ENCODE data around the gene TAAR6.
"Not testable (repeated sequence)": the region's sequence is repeated elsewhere in the genome, so short reads cannot be mapped to it uniquely, and the experiment has no call there.

The TAAR6 gene, protein sequence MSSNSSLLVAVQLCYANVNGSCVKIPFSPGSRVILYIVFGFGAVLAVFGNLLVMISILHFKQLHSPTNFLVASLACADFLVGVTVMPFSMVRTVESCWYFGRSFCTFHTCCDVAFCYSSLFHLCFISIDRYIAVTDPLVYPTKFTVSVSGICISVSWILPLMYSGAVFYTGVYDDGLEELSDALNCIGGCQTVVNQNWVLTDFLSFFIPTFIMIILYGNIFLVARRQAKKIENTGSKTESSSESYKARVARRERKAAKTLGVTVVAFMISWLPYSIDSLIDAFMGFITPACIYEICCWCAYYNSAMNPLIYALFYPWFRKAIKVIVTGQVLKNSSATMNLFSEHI

DNA sequence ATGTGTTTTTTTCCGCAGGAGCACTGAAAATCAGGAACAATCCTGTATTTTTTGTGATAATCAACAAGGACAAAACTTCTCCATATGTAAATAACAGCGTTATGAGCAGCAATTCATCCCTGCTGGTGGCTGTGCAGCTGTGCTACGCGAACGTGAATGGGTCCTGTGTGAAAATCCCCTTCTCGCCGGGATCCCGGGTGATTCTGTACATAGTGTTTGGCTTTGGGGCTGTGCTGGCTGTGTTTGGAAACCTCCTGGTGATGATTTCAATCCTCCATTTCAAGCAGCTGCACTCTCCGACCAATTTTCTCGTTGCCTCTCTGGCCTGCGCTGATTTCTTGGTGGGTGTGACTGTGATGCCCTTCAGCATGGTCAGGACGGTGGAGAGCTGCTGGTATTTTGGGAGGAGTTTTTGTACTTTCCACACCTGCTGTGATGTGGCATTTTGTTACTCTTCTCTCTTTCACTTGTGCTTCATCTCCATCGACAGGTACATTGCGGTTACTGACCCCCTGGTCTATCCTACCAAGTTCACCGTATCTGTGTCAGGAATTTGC, at the start of gene TAAR6:
Gene TAAR6, plus strand, starts transcription at position 102 of the 557 bp plus-strand sequence. Its CDS starts 0 bp downstream, at position 102.
- DNase-seq (ENCODE audit: low read depth in 2 of 2), result no peak

DNA sequence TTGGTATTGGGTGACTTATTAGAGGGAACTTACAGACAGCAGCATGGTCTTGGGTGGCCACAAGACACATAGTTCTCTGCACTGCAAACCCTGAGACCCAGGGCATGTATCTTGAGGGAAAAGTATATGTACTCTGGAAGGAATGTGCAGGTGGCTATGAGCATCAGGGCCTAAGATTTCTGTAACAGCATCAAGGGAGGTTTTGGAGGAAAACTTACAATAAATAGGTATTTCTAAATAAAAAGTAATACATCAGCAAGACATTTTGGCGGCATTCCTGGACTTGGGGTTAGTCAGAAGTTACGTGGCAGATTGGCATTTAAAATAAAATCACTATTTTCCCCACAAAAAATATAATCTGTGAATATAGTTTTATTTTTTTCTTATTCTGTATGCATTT, 49.2 kb upstream of the TAAR6 start:
- no peak for DNase-seq (ENCODE audit: low read depth in 2 of 2)

DNA sequence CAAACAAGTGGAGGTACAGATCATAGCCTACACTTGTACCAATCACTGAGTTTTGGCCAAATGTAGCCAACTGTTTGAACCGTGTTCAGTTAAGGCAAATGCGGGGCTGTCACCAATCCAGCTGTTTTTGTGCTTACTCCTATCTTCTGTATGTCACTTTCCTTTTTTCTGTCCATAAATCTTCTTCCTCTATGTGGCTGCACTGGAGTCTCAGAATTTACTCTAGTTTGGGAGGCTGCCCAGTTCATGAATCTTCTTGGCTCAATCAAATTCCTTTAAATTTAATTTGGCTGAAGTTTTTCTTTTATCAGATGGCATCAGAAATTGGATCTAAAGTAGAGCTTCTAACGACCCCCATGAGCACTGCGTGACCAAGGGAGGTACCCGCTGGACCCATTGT, 45.5 kb upstream of the TAAR6 start:
- no peak for DNase-seq (ENCODE audit: low read depth in 2 of 2)

DNA sequence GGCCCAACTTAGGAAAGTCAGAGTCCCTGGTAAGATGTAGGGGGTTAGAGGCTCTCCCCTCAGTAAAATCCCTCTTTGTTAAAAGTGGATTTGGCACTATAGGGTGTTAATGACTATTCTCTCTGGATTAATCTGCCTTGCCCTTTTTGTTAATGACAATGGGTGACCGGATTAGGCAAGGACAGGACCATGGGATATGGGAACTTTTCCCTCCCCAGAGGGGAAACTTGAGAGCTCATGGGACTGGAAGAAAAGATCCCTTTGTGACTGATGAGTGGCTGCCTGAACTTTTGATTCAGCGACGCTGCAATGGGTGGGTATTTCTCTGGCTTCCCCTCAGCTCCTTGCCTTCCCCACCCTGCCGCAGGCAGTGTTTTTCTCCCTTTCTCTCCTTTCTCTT, 44.3 kb upstream of the TAAR6 start:
- no peak for DNase-seq (ENCODE audit: low read depth in 2 of 2)

DNA sequence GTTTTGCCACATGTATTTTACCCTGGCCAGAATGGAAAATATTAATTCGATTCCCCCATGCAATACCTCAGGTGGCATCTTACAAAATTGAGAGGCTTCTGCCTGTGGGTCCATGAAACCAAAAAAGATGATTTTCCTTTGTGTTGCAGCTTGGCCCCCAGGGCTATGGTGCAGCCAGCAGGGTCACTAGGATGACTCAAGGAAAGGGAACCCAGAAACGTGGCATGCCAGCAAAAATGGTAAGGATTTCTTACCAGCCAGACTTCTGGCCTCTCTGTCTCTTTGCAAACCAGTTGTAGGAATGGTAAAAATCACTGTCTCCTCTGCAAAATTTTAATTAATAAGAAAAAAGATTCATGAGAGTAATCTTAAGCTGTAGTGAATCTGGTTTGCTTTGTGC, 43.7 kb upstream of the TAAR6 start:
- DNase-seq (ENCODE audit: low read depth in 2 of 2), result no peak

DNA sequence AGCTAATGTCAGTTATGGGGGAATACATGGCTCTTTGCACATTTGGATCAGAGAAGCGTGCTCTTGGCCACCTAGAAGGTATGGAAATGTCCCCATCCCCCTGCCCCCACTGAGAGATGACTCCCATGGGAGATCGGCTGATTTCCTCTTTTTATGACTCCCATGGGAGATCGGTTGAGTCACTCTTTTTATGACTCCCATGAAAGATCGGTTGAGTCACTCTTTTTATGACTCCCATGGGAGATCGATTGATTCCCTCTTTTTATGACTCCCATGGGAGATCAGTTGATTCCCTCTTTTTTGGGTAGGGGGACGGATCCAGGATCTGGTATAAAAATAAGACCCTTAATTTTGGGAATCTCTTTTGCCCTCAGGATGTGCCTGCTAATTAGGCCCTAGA, 42.3 kb upstream of the TAAR6 start:
- no peak for DNase-seq (ENCODE audit: low read depth in 2 of 2)

DNA sequence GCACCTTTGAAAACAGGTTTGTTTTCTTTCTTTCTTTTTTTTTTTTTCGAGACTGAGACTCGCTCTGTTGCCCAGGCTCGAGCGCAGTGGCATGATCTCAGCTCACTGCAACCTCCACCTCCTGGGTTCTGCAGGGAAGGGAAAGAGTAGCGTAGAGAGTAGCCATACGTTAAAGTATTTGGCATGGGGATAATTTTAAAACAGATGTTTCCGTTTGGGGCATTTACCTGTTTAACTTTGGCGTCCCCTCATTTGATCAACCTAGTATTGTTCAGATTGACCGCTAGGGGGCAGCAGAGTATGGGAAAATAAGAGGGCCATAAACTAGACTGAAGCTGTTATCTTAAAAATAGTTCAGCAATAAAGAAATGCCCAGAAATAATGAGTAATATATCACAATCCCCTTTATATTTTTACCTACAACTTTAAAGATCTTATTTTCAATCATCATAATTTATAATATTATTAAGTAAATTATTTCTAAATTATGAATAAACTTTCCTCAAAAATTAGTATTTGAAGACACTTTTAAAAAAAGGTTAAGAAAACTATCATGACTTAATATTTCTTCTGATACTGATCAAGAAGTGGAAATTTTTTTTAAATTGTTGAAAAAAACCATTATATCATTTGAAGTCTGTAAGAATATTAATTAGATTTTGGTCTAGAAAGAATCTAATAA, 39.7 kb upstream of the TAAR6 start:
- peak; percentile 40 to 70 for DNase-seq (ENCODE audit: low read depth in 2 of 2)

DNA sequence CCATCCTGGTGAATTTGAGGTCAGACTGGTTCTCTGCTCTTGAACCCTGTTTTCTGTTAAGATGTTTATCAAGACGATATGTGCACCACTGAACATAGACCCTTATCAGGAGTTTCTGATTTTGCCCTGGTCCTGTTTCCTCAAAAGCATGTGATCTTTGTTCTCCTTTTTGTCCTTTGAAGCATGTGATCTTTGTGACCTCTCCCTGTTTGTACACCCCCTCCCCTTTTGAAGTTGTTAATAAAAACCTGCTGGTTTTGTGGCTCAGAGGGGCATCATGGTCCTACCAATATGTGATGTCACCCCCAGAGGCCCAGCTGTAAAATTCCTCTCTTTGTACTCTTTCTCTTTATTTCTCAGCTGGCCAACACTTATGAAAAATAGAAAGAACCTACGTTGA, 35.6 kb upstream of the TAAR6 start:
- DNase-seq (ENCODE audit: low read depth in 2 of 2), result not testable (repeated sequence)

DNA sequence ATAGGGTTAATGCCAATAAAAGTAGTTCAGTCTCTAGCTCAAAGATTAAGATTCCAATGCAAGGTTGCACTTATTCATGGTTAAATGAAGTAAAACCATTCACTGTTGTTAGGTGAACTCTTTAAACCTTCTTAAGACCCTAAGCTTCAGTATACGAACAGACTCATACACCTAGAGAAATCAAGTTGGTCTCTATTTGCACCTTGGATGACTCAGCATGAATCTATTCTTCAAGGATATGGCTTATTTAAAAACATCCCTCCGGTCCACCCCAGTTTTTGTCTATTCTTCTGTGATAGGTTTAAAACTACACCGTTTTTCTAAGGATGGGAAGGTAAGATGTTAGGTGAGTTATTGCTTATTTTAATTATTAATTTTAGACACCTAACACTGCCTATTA, 33.0 kb upstream of the TAAR6 start:
- no peak for DNase-seq (ENCODE audit: low read depth in 2 of 2)

DNA sequence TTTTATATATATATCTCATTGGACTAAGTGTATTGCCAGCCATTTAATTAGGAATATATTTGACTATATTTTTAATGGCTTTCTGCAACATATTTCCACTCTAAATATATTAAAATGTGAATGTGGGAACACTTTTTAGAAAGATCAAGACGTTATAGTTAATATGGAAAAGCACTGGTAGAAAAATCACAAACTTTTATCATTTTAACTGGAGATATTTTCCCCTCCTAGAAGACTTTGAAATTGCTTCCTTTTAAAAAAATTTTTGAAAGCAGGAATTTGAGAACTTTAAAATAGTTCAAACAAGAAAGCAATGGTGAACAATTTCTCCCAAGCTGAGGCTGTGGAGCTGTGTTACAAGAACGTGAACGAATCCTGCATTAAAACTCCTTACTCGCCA, 32.1 kb upstream of the TAAR6 start, which contains the start of gene TAAR9:
Gene TAAR9, plus strand, starts transcription at position 301 of the 400 bp plus-strand sequence. Its CDS starts 13 bp downstream, at position 314.
- no peak for DNase-seq (ENCODE audit: low read depth in 2 of 2)

DNA sequence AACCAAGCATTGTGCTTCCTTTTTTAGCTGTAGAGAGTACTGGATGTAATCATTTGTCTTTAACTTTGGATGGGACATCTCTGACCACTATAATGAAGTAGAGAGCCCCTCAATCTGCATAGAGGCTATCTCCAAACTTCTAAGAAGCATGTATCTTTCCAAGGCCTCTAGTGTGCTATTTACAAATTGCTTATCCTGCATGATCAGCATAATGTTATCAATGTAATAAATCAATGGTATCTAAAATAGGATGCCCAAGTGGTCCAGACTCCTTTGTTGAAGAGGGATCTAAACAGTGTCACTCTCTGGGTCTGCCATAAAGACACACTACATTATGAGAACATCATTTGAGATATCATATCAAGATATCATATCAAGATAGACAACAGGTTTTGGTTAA, 25.3 kb upstream of the TAAR6 start:
- no peak for DNase-seq (ENCODE audit: low read depth in 2 of 2)

DNA sequence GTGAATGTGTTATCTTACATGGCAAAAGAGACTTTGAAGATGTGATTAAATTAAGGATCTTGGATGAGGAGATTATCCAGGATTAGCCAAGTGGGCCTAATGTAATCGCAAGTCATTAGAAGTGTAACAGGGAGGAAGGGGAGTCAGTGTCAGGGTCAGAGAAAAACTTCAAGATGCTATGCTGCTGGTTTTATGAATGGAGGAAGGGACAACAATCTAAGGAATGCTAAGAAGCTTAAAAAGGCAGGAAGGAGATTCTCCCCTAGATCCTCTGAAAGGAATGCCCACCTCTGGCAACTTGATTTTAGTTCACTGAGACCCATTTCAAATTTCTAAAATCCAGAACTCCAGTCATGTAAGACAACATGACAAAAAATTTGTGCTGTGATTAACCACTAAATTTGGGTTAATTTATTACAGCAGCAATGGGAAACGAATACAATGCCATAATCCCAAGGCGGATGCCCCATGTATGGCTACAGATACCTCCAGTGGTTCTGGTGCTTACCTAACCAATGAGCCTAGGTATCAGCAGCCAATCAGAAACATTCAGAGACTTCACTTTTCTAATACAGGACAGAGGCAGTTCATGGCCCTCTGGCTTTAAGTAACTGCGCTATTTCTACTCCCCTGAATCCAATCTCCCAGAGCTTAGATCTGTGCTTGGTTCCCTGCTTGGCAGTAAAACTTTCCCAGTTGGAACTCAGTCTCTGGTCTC, 21.2 kb upstream of the TAAR6 start:
- no peak for DNase-seq (ENCODE audit: low read depth in 2 of 2)

DNA sequence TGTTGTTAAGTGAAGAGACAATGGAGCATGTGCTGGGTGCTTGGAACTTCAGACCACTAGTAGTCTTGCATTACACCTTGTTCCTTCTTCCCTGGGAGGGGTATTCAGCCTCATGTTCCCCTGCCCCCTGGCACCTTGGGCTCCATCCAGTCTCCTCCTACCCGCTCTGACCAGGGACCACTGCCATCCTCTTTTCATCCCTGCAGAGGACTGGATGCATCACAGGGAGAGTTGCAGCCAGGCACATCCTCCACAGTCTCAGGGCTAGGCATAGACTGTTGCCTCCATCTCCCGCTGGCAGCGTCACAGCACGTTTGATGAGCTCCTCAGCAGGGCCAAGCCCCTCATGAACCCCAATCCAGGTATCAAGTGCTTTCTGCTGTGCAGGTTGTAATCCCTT, 18.9 kb upstream of the TAAR6 start:
- no peak for DNase-seq (ENCODE audit: low read depth in 2 of 2)

DNA sequence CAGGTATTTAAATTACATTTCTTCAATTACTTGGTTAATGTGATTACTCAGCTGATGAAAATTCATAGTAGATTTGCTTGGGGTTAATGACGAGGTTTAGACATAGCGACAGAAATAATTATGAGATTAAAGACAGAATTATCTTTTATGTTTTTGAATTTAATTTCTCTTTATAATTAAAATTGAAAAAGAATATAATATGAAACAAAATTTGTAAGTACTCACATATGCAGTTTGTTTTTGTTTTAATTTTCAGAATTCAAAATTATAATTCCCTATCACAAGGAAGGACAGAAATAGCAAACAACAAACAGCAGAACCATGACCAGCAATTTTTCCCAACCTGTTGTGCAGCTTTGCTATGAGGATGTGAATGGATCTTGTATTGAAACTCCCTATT, 17.8 kb upstream of the TAAR6 start, which contains the start of gene TAAR8:
Gene TAAR8, plus strand, starts transcription at position 301 of the 400 bp plus-strand sequence. Its CDS starts 21 bp downstream, at position 322.
- no peak for DNase-seq (ENCODE audit: low read depth in 2 of 2)

DNA sequence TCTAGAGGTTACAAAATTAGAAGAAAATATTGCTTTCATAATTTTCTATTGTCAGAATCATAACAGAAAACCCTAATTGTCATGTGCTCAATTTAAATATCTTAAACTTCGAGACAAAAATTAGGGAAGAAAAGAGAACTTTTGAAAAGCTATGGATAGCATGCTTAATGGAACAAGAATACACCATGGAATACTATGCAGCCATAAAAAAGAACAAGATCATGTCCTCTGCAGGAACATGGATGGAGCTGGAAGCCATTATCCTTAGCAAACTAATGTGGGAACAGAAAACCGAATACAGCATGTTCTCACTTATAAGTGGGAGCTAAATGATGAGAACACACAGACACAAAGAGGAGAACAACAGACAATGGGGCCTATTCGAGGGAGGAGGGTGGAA, 10.0 kb upstream of the TAAR6 start:
- not testable (repeated sequence) for DNase-seq (ENCODE audit: low read depth in 2 of 2)

DNA sequence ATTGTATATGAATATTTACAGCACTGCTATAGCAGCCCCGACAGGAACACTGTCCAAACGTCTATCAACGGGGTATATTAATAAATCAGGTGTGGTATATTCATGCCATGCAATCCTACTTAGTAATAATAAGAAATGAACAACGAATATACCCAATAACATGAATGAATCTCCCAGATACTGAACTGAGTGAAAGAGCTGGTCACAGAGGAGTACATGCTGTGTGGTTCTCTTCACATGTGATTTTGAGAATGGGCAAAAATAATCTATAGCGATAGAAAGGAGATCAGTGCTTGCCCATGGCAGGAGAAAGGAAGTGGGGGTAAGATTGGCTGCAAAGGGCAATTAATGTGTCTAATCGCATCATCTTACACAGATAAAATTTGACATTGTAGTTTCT, 3.7 kb upstream of the TAAR6 start:
- no peak for DNase-seq (ENCODE audit: low read depth in 2 of 2)

DNA sequence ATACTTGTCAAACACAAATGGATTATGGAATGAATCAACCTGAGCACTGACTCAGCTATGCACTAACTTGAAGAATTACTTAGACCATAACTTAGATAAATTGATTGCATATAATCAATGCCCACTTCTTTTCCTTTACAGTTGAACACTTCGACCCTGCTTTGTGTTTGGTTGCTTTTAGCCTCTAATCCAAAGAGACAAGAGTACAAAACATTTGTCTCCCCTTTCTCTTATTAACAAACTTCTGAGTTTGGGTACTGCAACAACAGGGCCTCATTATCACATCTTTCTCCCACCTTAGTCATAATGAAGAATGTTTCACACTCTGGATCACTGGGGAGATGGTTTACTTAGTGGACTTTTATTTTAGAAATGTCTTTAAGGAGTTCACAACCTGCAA, 2.6 kb upstream of the TAAR6 start:
- no peak for DNase-seq (ENCODE audit: low read depth in 2 of 2)

DNA sequence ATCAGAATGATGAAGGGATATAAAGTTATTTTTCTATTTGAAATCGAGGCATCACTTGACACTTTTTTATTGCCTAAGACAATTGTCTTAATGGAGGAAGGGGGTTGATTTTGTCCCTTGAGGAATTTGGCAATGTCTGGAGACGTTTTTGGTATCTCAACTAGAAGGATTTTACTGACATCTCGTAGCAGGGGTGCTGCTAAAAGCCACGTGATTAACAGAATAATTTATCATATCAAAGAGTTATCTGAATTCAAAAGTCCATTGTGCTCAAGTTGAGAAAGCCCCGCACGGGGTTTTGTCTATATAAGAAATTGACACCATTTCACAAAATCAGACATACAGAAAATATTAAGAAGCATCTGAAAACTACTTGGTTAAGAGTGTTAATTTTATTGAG, 1.5 kb upstream of the TAAR6 start:
- no peak for DNase-seq (ENCODE audit: low read depth in 2 of 2)

DNA sequence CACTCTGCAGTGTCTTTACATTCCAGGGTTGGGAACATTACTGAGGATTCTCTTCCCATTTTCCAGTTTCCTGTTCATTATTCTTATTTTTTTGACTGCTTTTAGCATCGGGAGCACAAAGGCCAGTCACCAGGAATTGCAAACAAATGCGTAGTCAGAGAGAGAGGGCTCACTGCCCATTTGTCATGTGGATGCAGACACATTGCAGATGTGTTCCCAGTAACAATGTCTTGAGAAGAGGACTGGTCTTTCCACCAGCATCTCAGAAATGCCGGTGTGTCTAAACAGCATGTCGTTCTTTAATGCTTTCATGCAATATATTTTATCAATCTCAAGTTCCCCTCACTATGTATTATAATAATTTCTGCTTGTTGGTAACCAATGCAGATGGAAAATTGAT, 952 bp upstream of the TAAR6 start:
- DNase-seq (ENCODE audit: low read depth in 2 of 2), result no peak

DNA sequence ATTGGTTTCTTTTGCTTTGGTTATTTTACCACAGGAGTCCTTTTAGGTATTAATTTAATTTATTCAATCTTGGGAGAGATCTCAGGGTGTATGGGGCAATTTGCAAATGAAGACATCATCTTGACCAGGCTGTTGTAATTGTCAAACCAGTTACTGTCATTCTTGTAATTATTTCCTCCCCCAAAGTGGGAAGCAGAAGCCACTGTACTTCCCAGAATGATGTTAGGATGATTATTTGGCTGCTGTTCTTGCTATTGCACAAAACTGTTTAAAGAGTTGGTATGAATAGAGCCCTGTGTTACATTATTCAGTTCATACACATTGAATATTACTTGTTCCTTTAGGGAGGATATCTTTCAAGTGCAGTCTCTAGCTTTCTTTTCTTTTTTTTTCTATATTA, 1.7 kb downstream of the TAAR6 start:
- no peak for DNase-seq (ENCODE audit: low read depth in 2 of 2)

DNA sequence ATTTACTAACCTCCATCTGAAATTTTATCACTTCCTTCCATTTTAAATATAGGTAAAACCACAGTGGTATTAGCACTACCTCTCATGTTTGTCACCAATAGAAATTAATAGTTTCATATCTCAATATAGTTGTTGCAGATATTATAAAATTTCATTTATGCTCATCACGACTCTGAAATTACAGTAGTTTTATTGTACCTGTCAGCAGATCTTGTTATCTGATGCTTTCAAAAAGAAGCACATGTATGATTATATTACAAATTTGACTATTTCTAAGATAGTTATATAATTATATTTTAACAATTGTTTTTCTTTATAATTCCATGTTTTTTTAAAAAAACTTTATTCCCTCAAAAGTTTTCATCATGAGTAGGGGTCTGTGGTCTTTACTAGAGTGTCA, 14.6 kb downstream of the TAAR6 start:
- DNase-seq (ENCODE audit: low read depth in 2 of 2), result no peak

DNA sequence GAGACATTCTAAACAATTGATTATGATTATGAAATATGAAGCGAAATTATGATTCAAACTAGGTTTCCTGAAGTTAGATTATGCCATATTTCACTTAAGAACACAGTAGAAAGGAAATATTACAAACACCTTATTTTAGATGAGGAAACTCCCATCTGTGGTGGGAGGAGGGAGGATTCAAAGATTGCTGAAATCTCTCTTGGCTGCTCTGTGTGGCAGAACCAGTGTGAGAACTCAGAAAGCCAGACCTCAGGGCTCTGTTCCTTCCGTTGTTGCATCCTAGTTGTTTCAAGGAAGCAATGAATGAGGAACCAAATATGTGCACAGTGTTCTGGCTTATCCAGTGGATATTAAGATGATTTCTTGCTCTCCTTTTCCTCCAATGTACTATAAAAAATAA, 17.3 kb downstream of the TAAR6 start:
- no peak for DNase-seq (ENCODE audit: low read depth in 2 of 2)

All from activated CD4-positive, alpha-beta T cell treated with anti-CD3 and anti-CD28 coated beads for 24 hours (primary cell).